Liver (tissue), 9 donors: Measurements from ENCODE around the gene ZNF365. TPM values are rescaled to one million over a fixed set of nuclear protein-coding genes. Genes with fewer than 3 reads are reported as not detected.

Experiments
- DNase-seq: peaks from one replicate; pipeline ENCODE4 v3.0.0-alpha.2; 2017; ENCODE audit warnings: low spot score
- H3K27ac ChIP-seq, 2 donors: one replicate each; pipeline ENCODE4 v1.7.0; 2013; ENCODE audit warnings: inconsistent platforms in 2 of 2, low read length in 2 of 2, control low read depth in 1 of 2, low read depth in 1 of 2, mild to moderate bottlenecking in 1 of 2
- H3K27me3 ChIP-seq, 4 donors: one replicate each; pipeline versions ENCODE4 v1.6.1 to v1.7.0; 2013; ENCODE audit warnings: low read length in 3 of 4, inconsistent platforms in 1 of 4, mild to moderate bottlenecking in 1 of 4, moderate library complexity in 1 of 4; ENCODE audit not compliant: control insufficient read depth in 4 of 4, insufficient read depth in 4 of 4
- H3K36me3 ChIP-seq, 4 donors: one replicate each; pipeline versions ENCODE4 v1.6.1 to v1.7.0; 2013; ENCODE audit warnings: low read length in 3 of 4, mild to moderate bottlenecking in 3 of 4, low read depth in 1 of 4, moderate library complexity in 1 of 4; ENCODE audit not compliant: control insufficient read depth in 4 of 4, insufficient read depth in 3 of 4
- H3K4me1 ChIP-seq, 4 donors: one replicate each; pipeline versions ENCODE4 v1.6.1 to v1.7.0; 2013; ENCODE audit warnings: low read length in 3 of 4, mild to moderate bottlenecking in 3 of 4, moderate library complexity in 1 of 4; ENCODE audit not compliant: control insufficient read depth in 4 of 4, insufficient read depth in 4 of 4
- H3K4me3 ChIP-seq, 3 donors: one replicate each; pipeline versions ENCODE4 v1.6.1 to v1.7.0; 2013; ENCODE audit warnings: low read length in 3 of 3, control low read depth in 1 of 3, low read depth in 1 of 3, mild to moderate bottlenecking in 1 of 3
- H3K9ac ChIP-seq, 2 donors: one replicate each; pipeline ENCODE4 v1.7.0; 2013; ENCODE audit warnings: low read length in 2 of 2, mild to moderate bottlenecking in 2 of 2, moderate library complexity in 2 of 2, control low read depth in 1 of 2, low read depth in 1 of 2
- H3K9me3 ChIP-seq, 4 donors: one replicate each; pipeline versions ENCODE4 v1.6.1 to v1.7.0; 2013; ENCODE audit warnings: low read length in 3 of 4; ENCODE audit not compliant: control insufficient read depth in 4 of 4
- CTCF ChIP-seq: fragments of 150-350 bp; IDR thresholded peaks from 2 replicates; pipeline ENCODE4 v1.5.1; 2017; ENCODE audit warnings: improper control_type of control experiment, low read depth, low read length; ENCODE audit not compliant: missing input control
- EGR1 ChIP-seq, 2 donors: IDR thresholded peaks; 2 replicates each; pipeline ENCODE4 v1.6.1; 2016 to 2018; ENCODE audit warnings: antibody characterized with exemption in 2 of 2, low read depth in 2 of 2
- FOXA1 ChIP-seq: IDR thresholded peaks from 2 replicates; pipeline ENCODE4 v1.6.1; 2016; ENCODE audit warnings: antibody characterized with exemption
- FOXA2 ChIP-seq: IDR thresholded peaks from 2 replicates; pipeline ENCODE4 v1.6.1; 2016; ENCODE audit warnings: antibody characterized with exemption
- GABPA ChIP-seq, 2 donors: IDR thresholded peaks in 1 of 2; conservative IDR thresholded peaks in 1 of 2; 2 replicates each; pipeline ENCODE4 v1.6.1; 2016; ENCODE audit warnings: antibody characterized with exemption in 2 of 2, mild to moderate bottlenecking in 1 of 2, moderate library complexity in 1 of 2
- HNF4A ChIP-seq, 2 donors: conservative IDR thresholded peaks; 2 replicates each; pipeline ENCODE4 v1.6.1; 2016; ENCODE audit warnings: antibody characterized with exemption in 2 of 2, mild to moderate bottlenecking in 2 of 2
- HNF4G ChIP-seq: IDR thresholded peaks from 2 replicates; pipeline ENCODE4 v1.6.1; 2016; ENCODE audit warnings: antibody characterized with exemption
- JUND ChIP-seq, 2 donors: IDR thresholded peaks; 2 replicates each; pipeline ENCODE4 v1.6.1; 2016; ENCODE audit warnings: antibody characterized with exemption in 2 of 2
- MAX ChIP-seq: IDR thresholded peaks from 2 replicates; pipeline ENCODE4 v1.6.1; 2016; ENCODE audit warnings: antibody characterized with exemption
- NR2F2 ChIP-seq: IDR thresholded peaks from 2 replicates; pipeline ENCODE4 v1.6.1; 2016; ENCODE audit warnings: antibody characterized with exemption
- RAD21 ChIP-seq, 2 donors: IDR thresholded peaks; 2 replicates each; pipeline ENCODE4 v1.6.1; 2016; ENCODE audit warnings: antibody characterized with exemption in 2 of 2, mild to moderate bottlenecking in 2 of 2
- RXRA ChIP-seq, 2 donors: IDR thresholded peaks; 2 replicates each; pipeline ENCODE4 v1.6.1; 2017 to 2018; ENCODE audit warnings: antibody characterized with exemption in 2 of 2, mild to moderate bottlenecking in 1 of 2
- SP1 ChIP-seq: IDR thresholded peaks from 2 replicates; pipeline ENCODE4 v1.6.1; 2018; ENCODE audit warnings: antibody characterized with exemption, mild to moderate bottlenecking
- TAF1 ChIP-seq: conservative IDR thresholded peaks from 2 replicates; pipeline ENCODE4 v1.6.1; 2016; ENCODE audit warnings: antibody characterized with exemption, mild to moderate bottlenecking
- YY1 ChIP-seq: IDR thresholded peaks from 2 replicates; pipeline ENCODE4 v1.6.1; 2016; ENCODE audit warnings: antibody characterized with exemption, mild to moderate bottlenecking
- WGBS: extraction: QIAGEN DNeasy Blood & Tissue Kit; methylation state at CpG from one replicate; pipeline ENCODE4 v1.1.7; 2013; 5-methylcytosine and 5-hydroxymethylcytosine counted together
- polyA plus RNA-seq, 2 donors: library from polyadenylated mRNA; stranded (reverse) in 1 of 2; unstranded in 1 of 2; fragments of 200-250 nt in 1 of 2; fragments of >200 nt in 1 of 2; fragmentation: Nextera tagmentation in 1 of 2; extraction: Ambion mirVana in 1 of 2; gene quantifications; one replicate each; pipeline versions ENCODE4 v1.2.1 to v1.2.3, GENCODE V29; 2013 to 2015
- total RNA-seq, 2 donors: library from RNA; depleted of rRNA; stranded (reverse); fragments of >200 nt; gene quantifications; one replicate each; pipeline ENCODE4 v1.2.3, GENCODE V29; 2014
- TF ChIP-seq, protein P1 (sequence below): IDR thresholded peaks from 2 replicates; pipeline ENCODE4 v1.6.1; 2016; ENCODE audit warnings: antibody characterized with exemption
- TF ChIP-seq, protein P2 (sequence below): IDR thresholded peaks from 2 replicates; pipeline ENCODE4 v1.6.1; 2016; ENCODE audit warnings: antibody characterized with exemption, mild to moderate bottlenecking
- TF ChIP-seq, protein P3 (sequence below): IDR thresholded peaks from 2 replicates; pipeline ENCODE4 v1.6.1; 2016; ENCODE audit warnings: antibody characterized with exemption
- donor health status: healthy.
- donor health status: healthy.
- donor health status: healthy.
- donor health status: healthy.
- donor health status: healthy.

The ZNF365 gene
- total and polyA plus RNA-seq, 4 donors = under 0.01 TPM; not detected in 3

DNA sequence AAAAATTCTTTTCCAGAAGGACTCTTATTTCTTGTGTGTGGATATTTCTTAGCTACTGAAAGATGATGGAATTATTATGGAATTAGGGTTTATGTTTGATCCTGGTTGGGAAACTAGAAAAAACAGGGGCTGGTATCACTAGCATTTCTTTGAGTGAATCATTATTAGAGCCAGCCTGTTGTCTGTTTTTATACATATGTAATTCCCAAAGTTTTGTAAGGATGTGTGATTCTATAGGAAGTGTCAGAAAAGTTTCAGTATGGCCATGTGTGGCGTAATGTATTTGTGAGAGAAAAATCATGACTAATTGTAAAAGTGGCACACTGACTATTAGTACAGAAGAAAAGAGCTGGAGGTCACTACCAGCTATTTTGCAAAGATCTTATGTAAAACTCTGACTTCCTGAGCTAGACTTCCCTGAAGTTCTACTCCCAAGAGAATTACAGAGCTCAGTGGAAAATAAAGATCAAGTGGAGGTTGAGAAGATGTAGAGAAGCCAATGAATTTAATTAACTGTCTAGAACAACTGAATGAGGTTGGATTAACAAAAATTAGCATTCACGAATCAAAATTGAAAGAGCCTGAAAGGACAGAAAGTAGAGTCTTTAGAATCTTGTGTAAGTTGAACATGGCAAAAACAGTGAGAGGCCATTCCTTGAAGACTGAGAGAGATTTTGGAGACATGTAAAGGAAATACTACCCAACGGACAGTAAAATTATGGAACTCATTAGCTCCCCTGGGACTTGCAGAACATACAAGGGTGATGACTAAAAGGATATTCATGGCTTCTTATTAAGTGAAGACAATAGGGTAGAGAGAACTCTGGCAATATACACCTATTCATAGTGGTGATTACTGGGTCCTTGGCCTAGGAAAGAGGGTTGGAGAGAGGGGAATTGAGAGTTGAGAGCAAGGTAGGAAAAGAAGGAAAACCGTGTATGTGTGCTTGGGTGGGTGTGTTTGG lies 12.5 kb downstream of the ZNF365 start:
- Histone ChIP-seq H3K4me1 (no peaks in the 10 kb centered on the region), H3K4me3 (no peak overlapping the region), H3K9me3 (no peaks in the 10 kb centered on the region), H3K36me3 (no peaks in the 10 kb centered on the region), H3K27me3 (peaks cover 0 to 3% (median 0%) of the 10 kb centered on the region in 4 donors), H3K27ac (no peak overlapping the region), H3K9ac (no peak overlapping the region)
- DNase-seq = no peak
- no peak for TF ChIP-seq SP1
- no peak for TF ChIP-seq MAX
- TF ChIP-seq FOXA2 = no peak
- TF ChIP-seq, protein P1, sequence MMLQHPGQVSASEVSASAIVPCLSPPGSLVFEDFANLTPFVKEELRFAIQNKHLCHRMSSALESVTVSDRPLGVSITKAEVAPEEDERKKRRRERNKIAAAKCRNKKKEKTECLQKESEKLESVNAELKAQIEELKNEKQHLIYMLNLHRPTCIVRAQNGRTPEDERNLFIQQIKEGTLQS = no peak
- TF ChIP-seq, protein P2, sequence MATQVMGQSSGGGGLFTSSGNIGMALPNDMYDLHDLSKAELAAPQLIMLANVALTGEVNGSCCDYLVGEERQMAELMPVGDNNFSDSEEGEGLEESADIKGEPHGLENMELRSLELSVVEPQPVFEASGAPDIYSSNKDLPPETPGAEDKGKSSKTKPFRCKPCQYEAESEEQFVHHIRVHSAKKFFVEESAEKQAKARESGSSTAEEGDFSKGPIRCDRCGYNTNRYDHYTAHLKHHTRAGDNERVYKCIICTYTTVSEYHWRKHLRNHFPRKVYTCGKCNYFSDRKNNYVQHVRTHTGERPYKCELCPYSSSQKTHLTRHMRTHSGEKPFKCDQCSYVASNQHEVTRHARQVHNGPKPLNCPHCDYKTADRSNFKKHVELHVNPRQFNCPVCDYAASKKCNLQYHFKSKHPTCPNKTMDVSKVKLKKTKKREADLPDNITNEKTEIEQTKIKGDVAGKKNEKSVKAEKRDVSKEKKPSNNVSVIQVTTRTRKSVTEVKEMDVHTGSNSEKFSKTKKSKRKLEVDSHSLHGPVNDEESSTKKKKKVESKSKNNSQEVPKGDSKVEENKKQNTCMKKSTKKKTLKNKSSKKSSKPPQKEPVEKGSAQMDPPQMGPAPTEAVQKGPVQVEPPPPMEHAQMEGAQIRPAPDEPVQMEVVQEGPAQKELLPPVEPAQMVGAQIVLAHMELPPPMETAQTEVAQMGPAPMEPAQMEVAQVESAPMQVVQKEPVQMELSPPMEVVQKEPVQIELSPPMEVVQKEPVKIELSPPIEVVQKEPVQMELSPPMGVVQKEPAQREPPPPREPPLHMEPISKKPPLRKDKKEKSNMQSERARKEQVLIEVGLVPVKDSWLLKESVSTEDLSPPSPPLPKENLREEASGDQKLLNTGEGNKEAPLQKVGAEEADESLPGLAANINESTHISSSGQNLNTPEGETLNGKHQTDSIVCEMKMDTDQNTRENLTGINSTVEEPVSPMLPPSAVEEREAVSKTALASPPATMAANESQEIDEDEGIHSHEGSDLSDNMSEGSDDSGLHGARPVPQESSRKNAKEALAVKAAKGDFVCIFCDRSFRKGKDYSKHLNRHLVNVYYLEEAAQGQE = no peak
- TF ChIP-seq RAD21 (IDR thresholded peaks at IDR 0.05) = no peak
- no peak for TF ChIP-seq NR2F2
- TF ChIP-seq GABPA (IDR thresholded peaks at IDR 0.05 in 1 of 2, conservative IDR thresholded peaks at IDR 0.05 in 1 of 2) = no peak
- TF ChIP-seq FOXA1 = no peak
- no peak for TF ChIP-seq RXRA (IDR thresholded peaks at IDR 0.05)
- TF ChIP-seq, protein P3, sequence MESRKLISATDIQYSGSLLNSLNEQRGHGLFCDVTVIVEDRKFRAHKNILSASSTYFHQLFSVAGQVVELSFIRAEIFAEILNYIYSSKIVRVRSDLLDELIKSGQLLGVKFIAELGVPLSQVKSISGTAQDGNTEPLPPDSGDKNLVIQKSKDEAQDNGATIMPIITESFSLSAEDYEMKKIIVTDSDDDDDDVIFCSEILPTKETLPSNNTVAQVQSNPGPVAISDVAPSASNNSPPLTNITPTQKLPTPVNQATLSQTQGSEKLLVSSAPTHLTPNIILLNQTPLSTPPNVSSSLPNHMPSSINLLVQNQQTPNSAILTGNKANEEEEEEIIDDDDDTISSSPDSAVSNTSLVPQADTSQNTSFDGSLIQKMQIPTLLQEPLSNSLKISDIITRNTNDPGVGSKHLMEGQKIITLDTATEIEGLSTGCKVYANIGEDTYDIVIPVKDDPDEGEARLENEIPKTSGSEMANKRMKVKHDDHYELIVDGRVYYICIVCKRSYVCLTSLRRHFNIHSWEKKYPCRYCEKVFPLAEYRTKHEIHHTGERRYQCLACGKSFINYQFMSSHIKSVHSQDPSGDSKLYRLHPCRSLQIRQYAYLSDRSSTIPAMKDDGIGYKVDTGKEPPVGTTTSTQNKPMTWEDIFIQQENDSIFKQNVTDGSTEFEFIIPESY = no peak
- TF ChIP-seq JUND (IDR thresholded peaks at IDR 0.05) = no peak
- no peak for TF ChIP-seq HNF4G
- TF ChIP-seq TAF1 = no peak
- TF ChIP-seq YY1 = no peak
- TF ChIP-seq HNF4A (conservative IDR thresholded peaks at IDR 0.05) = no peak
- TF ChIP-seq EGR1 (IDR thresholded peaks at IDR 0.05; ENCODE audit: low read depth in 2 of 2) = no peak
- TF ChIP-seq CTCF = no peak
- 85% methylated on average over 4 of the region's 4 CpGs for WGBS
